Glutamatergic neuron (in vitro differentiated cells): ENCODE results near the gene GRM4. TPM values are rescaled to one million over a fixed set of nuclear protein-coding genes. Genes with fewer than 3 reads are reported as not detected.

Experiments used
- DNase-seq: peaks from one replicate; pipeline ENCODE4 v3.0.0; 2022
- H3K27ac Mint-ChIP-seq: one replicate; pipeline ENCODE4 v1.8.0; 2020; ENCODE audit warnings: mild to moderate bottlenecking, mixed read lengths, inconsistent platforms; ENCODE audit not compliant: unreplicated experiment
- H3K27me3 Mint-ChIP-seq: one replicate; pipeline ENCODE4 v1.8.0; 2020; ENCODE audit warnings: mild to moderate bottlenecking, moderate library complexity, mixed read lengths, inconsistent platforms; ENCODE audit not compliant: unreplicated experiment
- H3K36me3 Mint-ChIP-seq: one replicate; pipeline ENCODE4 v1.8.0; 2020; ENCODE audit warnings: mild to moderate bottlenecking, mixed read lengths, inconsistent platforms; ENCODE audit not compliant: unreplicated experiment
- H3K4me1 Mint-ChIP-seq: one replicate; pipeline ENCODE4 v1.8.0; 2020; ENCODE audit warnings: mild to moderate bottlenecking, low read depth, mixed read lengths, inconsistent platforms; ENCODE audit not compliant: unreplicated experiment
- H3K4me3 Mint-ChIP-seq: one replicate; pipeline ENCODE4 v1.8.0; 2020; ENCODE audit warnings: mild to moderate bottlenecking, mixed read lengths, inconsistent platforms; ENCODE audit not compliant: unreplicated experiment
- H3K9me3 Mint-ChIP-seq: one replicate; pipeline ENCODE4 v1.8.0; 2020; ENCODE audit warnings: mild to moderate bottlenecking, moderate library complexity, mixed read lengths, inconsistent platforms; ENCODE audit not compliant: unreplicated experiment
- total RNA-seq: library from RNA; stranded (reverse); fragmentation: NEBNext Ultra II Directional; extraction: Animal tissue kit (Norgen Biotek cat#: 25700); gene quantifications from one replicate; pipeline ENCODE4 v1.2.1, GENCODE V29; 2021; ENCODE audit not compliant: unreplicated experiment
- TF ChIP-seq, protein P1 (sequence below): fragments of 200-600 bp; sonication (generic); IDR thresholded peaks from one replicate; pipeline ENCODE4 v1.5.0; 2021; ENCODE audit not compliant: partially characterized antibody, unreplicated experiment

The GRM4 gene
- total RNA-seq, 1 donor from 2014 or later, result 119 TPM

DNA sequence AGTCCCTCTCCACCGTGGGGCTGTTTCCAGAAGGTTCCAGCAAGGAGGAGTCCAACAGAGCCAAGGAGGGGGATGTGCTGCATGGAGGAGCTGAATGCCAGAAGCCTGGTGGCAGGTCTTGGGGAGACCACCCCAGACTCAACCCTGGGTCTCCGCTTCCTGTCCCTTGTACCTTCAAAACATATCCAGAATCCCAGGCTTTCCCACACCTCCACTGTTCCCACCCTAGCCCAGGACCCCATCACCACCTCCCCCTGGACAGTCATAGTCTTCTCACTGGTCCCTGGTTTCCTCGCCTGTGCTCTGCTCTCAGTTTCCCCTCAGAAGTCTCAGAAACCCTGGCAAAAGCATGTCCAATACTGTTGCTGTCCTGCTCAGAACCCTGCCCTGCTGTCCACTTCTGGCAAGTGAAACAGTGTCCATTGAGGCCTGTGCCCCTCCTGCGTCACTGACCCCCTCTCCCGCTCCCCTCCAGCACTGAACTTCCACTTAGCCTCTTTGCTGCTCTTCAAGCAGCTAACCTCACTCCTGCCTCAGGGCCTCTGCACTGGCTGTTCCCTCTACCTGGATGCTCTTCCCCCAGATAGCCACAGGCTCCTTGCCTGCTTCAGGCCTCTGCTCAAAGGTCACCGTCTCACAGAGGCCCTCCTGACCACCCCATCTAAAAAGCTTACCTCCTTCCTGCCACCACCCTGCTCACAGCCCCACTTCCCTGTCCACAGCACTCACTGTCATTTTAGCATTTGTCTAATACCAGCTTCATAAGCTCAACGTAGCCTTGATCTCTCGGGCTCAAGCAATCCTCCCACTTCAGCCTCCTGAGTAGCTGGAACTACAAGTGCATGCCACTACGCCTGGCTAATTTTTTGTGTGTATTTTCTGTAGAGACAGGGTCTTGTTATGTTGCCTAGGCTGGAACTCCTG lies 169.2 kb downstream of the GRM4 start:
- Mint-ChIP-seq H3K4me1 (no peaks in the 10 kb centered on the region), H3K27me3 (peaks cover 16% of the 10 kb centered on the region), H3K36me3 (peaks cover 7% of the 10 kb centered on the region), H3K4me3 (peak overlapping the region; percentile 2), H3K27ac (no peak overlapping the region), H3K9me3 (peaks cover 12% of the 10 kb centered on the region)
- no peak for DNase-seq
- TF ChIP-seq, protein P1, sequence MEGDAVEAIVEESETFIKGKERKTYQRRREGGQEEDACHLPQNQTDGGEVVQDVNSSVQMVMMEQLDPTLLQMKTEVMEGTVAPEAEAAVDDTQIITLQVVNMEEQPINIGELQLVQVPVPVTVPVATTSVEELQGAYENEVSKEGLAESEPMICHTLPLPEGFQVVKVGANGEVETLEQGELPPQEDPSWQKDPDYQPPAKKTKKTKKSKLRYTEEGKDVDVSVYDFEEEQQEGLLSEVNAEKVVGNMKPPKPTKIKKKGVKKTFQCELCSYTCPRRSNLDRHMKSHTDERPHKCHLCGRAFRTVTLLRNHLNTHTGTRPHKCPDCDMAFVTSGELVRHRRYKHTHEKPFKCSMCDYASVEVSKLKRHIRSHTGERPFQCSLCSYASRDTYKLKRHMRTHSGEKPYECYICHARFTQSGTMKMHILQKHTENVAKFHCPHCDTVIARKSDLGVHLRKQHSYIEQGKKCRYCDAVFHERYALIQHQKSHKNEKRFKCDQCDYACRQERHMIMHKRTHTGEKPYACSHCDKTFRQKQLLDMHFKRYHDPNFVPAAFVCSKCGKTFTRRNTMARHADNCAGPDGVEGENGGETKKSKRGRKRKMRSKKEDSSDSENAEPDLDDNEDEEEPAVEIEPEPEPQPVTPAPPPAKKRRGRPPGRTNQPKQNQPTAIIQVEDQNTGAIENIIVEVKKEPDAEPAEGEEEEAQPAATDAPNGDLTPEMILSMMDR, result no peak

GRCh38 chr6:33975661-33976436 lies 170.0 kb downstream of the GRM4 start:
- peaks cover 7% of the 10 kb centered on the region for H3K36me3 Mint-ChIP-seq
- H3K4me1 Mint-ChIP-seq, result no peaks in the 10 kb centered on the region
- peaks cover 16% of the 10 kb centered on the region for H3K27me3 Mint-ChIP-seq
- no peak overlapping the region for H3K27ac Mint-ChIP-seq
- no peak for DNase-seq
- H3K4me3 Mint-ChIP-seq, result no peak overlapping the region
- TF ChIP-seq, protein P1, result no peak
- peaks cover 11% of the 10 kb centered on the region for H3K9me3 Mint-ChIP-seq

- Mint-ChIP-seq H3K27me3 (peaks cover 15% of the 10 kb centered on the region), H3K27ac (no peak overlapping the region), H3K4me3 (no peak overlapping the region), H3K9me3 (peaks cover 8% of the 10 kb centered on the region), H3K4me1 (no peaks in the 10 kb centered on the region), H3K36me3 (peaks cover 7% of the 10 kb centered on the region)
- no peak for DNase-seq
- TF ChIP-seq, protein P1, result no peak
These were observed 171.4 kb downstream of the GRM4 start for GRCh38 chr6:33974471-33974870.

DNA sequence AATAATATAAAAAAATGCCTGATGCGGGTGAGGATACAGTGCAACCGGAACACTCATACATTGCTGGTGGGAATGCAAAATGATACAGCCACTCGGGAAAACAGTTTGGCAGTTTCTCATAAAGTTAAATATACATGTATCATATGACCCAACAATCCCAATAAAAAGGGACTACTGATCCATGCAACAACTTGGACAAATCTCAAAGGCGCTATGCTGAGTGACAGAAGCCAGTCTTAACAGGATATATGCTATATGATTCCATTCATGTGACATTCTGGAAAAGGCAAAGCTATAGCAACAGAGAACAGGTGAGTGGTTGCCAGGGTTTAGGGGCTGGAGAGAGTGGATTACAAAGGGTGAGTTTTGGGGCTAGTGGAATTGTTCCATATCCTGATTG lies 171.9 kb downstream of the GRM4 start:
- DNase-seq, result no peak
- H3K9me3 Mint-ChIP-seq, result peaks cover 8% of the 10 kb centered on the region
- H3K4me1 Mint-ChIP-seq, result no peaks in the 10 kb centered on the region
- no peak overlapping the region for H3K27ac Mint-ChIP-seq
- H3K27me3 Mint-ChIP-seq, result peaks cover 15% of the 10 kb centered on the region
- TF ChIP-seq, protein P1, result no peak
- peaks cover 7% of the 10 kb centered on the region for H3K36me3 Mint-ChIP-seq
- no peak overlapping the region for H3K4me3 Mint-ChIP-seq
